ENCODE measurements around the gene RBFOX2. TPM values are rescaled to one million over a fixed set of nuclear protein-coding genes. Genes with fewer than 3 reads are reported as not detected.

Gene RBFOX2
- total and polyA plus RNA-seq, 2 of the 8 experiments (the other 6 are each of a cell fraction or from before 2014, with no cell fraction given): 121 to 122 TPM

DNA sequence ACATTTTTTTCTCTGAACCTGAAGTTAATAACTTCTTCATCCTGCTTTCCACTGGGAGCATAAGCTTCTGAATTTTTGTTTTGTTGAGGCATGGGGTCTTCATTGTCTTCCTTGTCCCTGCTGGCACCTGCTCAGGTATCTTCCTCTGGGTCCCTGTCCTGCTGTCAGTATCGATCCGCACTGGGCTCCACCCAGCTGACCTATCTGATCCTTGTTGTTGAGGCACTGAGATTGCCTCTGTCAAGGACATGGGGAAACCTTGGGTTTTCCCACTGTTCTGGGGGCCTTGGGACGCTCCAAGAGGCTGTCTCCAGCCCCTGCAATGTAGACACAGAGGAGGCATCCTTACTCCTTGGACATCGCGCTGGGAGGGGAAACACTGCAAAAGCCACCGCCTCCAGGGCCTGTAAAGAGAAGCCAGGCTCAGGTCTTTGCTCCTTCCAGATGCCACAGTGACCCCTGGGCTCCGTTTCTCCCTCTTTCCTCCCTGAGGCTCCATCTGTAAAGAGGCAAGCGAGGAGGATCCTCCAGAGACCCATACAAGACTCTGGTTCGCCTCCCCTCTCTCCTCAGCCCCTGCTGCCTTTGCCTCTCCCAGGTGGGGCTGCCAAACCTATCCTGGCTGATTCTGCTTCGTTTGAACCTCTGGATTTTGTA is 8.6 kb upstream of the RBFOX2 start:
- Histone ChIP-seq H2BK15ac (ENCODE audit: low read length) (no peak overlapping the region), H2BK20ac (ENCODE audit: low read length) (no peak overlapping the region), H4K8ac (ENCODE audit: extremely low read depth, insufficient read depth, low read length) (no peak overlapping the region), H2BK12ac (ENCODE audit: low read depth, low read length) (no peak overlapping the region), H3K9ac (replicated peaks in 1 of 4; ENCODE audit: extremely low read depth in 1 of 4, low read depth in 3 of 4, low read length in 3 of 4) (no peak overlapping the region), H2AK5ac (ENCODE audit: low read depth, low read length) (no peak overlapping the region), H3K18ac (ENCODE audit: extremely low read depth, low read length) (no peak overlapping the region), H3K9me3 (ENCODE audit: insufficient read depth in 2 of 2, low read depth in 1 of 2, low read length in 1 of 2) (no peaks in the 10 kb centered on the region), H4K20me1 (replicated peaks in 1 of 2; ENCODE audit: control insufficient read depth in 1 of 2, insufficient read depth in 2 of 2, low read length in 2 of 2) (no peaks in the 10 kb centered on the region), H3K27ac (ENCODE audit: low read depth, low read length) (no peak overlapping the region), H3K4me1 (replicated peaks in 1 of 4; ENCODE audit: control insufficient read depth in 3 of 4, insufficient read depth in 4 of 4, low read length in 3 of 4) (peaks cover 0 to 3% (median 1%) of the 10 kb centered on the region in 4 experiments; a peak in 3 of 7 replicates), H2BK5ac (ENCODE audit: low read depth, low read length) (no peak overlapping the region), H3K4ac (replicated peaks; ENCODE audit: insufficient read length, low read depth, low read length) (no peak overlapping the region), H4K91ac (replicated peaks; ENCODE audit: insufficient read length, low read length) (no peak overlapping the region), H3K79me1 (ENCODE audit: low read depth, low read length) (no peaks in the 10 kb centered on the region), H2BK120ac (replicated peaks; ENCODE audit: low read depth, low read length) (no peak overlapping the region), H3K36me3 (ENCODE audit: control insufficient read depth in 2 of 4, insufficient read depth in 4 of 4, low read length in 3 of 4) (no peaks in the 10 kb centered on the region), H3K14ac (ENCODE audit: insufficient read length) (no peak overlapping the region), H3K79me2 (ENCODE audit: control insufficient read depth in 1 of 2, insufficient read depth in 2 of 2, low read length in 2 of 2) (no peaks in the 10 kb centered on the region), H3K4me3 (ENCODE audit: extremely low read depth in 1 of 4, insufficient read depth in 2 of 4, low read depth in 3 of 4, low read length in 4 of 4) (no peak overlapping the region), H2AFZ (ENCODE audit: low read length) (peak overlapping the region; percentile 14; the same call in 1 of the 2 replicates), H3K23ac (ENCODE audit: insufficient read length) (no peak overlapping the region), H3K23me2 (ENCODE audit: low read depth, low read length) (no peaks in the 10 kb centered on the region), H4K5ac (ENCODE audit: insufficient read length, low read depth, low read length) (no peak overlapping the region), H3K4me2 (ENCODE audit: insufficient read depth in 1 of 2, low read depth in 2 of 2, low read length in 2 of 2) (no peak overlapping the region), H3K27me3 (replicated peaks in 1 of 4; ENCODE audit: control insufficient read depth in 3 of 4, extremely low read depth in 1 of 4, insufficient read depth in 3 of 4, low read length in 3 of 4) (no peaks in the 10 kb centered on the region), H3K56ac (replicated peaks; ENCODE audit: insufficient read length, low read depth, low read length) (no peak overlapping the region)
- TF ChIP-seq YY1 (IDR thresholded peaks at IDR 0.05; ENCODE audit: low read depth, low read length) (peak; percentile 52; the same call in 1 of the 2 replicates), MAFK (IDR thresholded peaks at IDR 0.05; ENCODE audit: low read depth, low read length) (no peak)
- ChIA-PET POLR2A (ENCODE audit: partially characterized antibody) (no interaction called here), CTCF (ENCODE audit: partially characterized antibody) (interaction anchor here (1.1 to 1.6 kb wide), 3 partner anchors 8 to 48 kb away, joined by 3 to 7 read pairs (median 4); partner anchors contain the start of gene RBFOX2)
- no peak for DNase-seq (ENCODE audit: low read depth in 1 of 2, low spot score in 2 of 2)
- WGBS, 2 experiments (ENCODE audit: extremely low coverage in 1 of 2, insufficient coverage in 1 of 2, insufficient read length in 1 of 2, insufficient replicate concordance in 2 of 2, low coverage in 1 of 2, low lambda C conversion rate in 2 of 2, missing lambda C conversion rate in 1 of 2): 85% methylated on average over 10 of the region's 10 CpGs; no CpG with 5 or more reads in 1 of the 2 experiments
- FAIRE-seq: no peak

All from H1 (cell line).